K562 (cell line): ENCODE results near the gene ZBTB14. TPM values are rescaled to one million over a fixed set of nuclear protein-coding genes. Genes with fewer than 3 reads are reported as not detected.
A peak's percentile ranks its signal among the peaks of the same experiment; 100 is the strongest.

Source experiments
- ARID4B ChIP-seq: sonication (generic); formaldehyde crosslinking; IDR thresholded peaks from 2 replicates; pipeline ENCODE4 v1.8.0; 2022; ENCODE audit warnings: mild to moderate bottlenecking, missing genetic modification reagents
- EGR1 ChIP-seq: fragments of 450-650 bp; conservative IDR thresholded peaks from 2 replicates; pipeline ENCODE4 v1.6.1; 2017; ENCODE audit warnings: mild to moderate bottlenecking
- HBP1 ChIP-seq: fragments of 450-650 bp; formaldehyde crosslinking; IDR thresholded peaks from 2 replicates; pipeline ENCODE4 v1.4.0; 2022; ENCODE audit warnings: missing genetic modification characterization
- HOXB6 ChIP-seq: fragments of 250-450 bp; sonication (Bioruptor Pico); IDR thresholded peaks from 2 replicates; pipeline ENCODE4 v1.5.1; 2022; ENCODE audit warnings: mild to moderate bottlenecking, borderline replicate concordance
- KAT2B ChIP-seq: IDR thresholded peaks from one replicate; pipeline ENCODE4 v1.6.1; 2012; ENCODE audit warnings: low read depth, mild to moderate bottlenecking, control low read depth, inconsistent platforms, low read length, moderate library complexity
- KAT7 ChIP-seq: sonication (generic); formaldehyde crosslinking; IDR thresholded peaks from 2 replicates; pipeline ENCODE4 v1.8.0; 2022; ENCODE audit warnings: missing genetic modification reagents, mild to moderate bottlenecking, borderline replicate concordance
- NELFE ChIP-seq: IDR thresholded peaks from 2 replicates; pipeline ENCODE4 v1.6.1; 2011; ENCODE audit warnings: mild to moderate bottlenecking; ENCODE audit not compliant: insufficient read depth, insufficient read length
- NONO ChIP-seq, 2 experiments: fragments of 200-400 bp in 1 of 2; fragments of 450-650 bp in 1 of 2; formaldehyde crosslinking in 1 of 2; IDR thresholded peaks; 2 replicates each; pipeline ENCODE4 v1.6.1; 2017; ENCODE audit warnings: low read depth in 2 of 2, mild to moderate bottlenecking in 2 of 2, moderate library complexity in 2 of 2, low read length in 1 of 2
- NR1H2 ChIP-seq: sonication (generic); formaldehyde crosslinking; IDR thresholded peaks from 2 replicates; pipeline ENCODE4 v1.4.0; 2020; ENCODE audit warnings: mild to moderate bottlenecking, missing genetic modification reagents
- OTX1 ChIP-seq: fragments of 450-650 bp; formaldehyde crosslinking; IDR thresholded peaks from 2 replicates; pipeline ENCODE4 v1.4.0; 2022; ENCODE audit warnings: mild to moderate bottlenecking
- SRSF1 ChIP-seq: fragments of 200-400 bp; formaldehyde crosslinking; IDR thresholded peaks from 2 replicates; pipeline ENCODE4 v1.6.1; 2017; ENCODE audit warnings: mild to moderate bottlenecking, low read depth, low read length, moderate library complexity
- SRSF7 ChIP-seq: fragments of 200-400 bp; formaldehyde crosslinking; optimal IDR thresholded peaks from 2 replicates; pipeline ENCODE3; 2017; ENCODE audit warnings: mild to moderate bottlenecking, low read depth, low read length
- STAT5A ChIP-seq: IDR thresholded peaks from 2 replicates; pipeline ENCODE4 v1.6.1; 2012; ENCODE audit warnings: low read length, inconsistent platforms, borderline replicate concordance
- TSC22D4 ChIP-seq: fragments of 450-650 bp; IDR thresholded peaks from 2 replicates; pipeline ENCODE4 v1.6.1; 2016; ENCODE audit warnings: missing genetic modification characterization, missing biosample characterization, control low read depth
- ZBTB17 ChIP-seq: fragments of 450-650 bp; formaldehyde crosslinking; IDR thresholded peaks from 2 replicates; pipeline ENCODE4 v1.4.0; 2020; ENCODE audit warnings: mild to moderate bottlenecking
- ZNF311 ChIP-seq: fragments of 250-450 bp; sonication (Bioruptor Pico); IDR thresholded peaks from 2 replicates; pipeline ENCODE4 v1.4.0; 2020; ENCODE audit warnings: mild to moderate bottlenecking, moderate library complexity
- ZNF324 ChIP-seq: fragments of 250-450 bp; sonication (Bioruptor Pico); IDR thresholded peaks from 2 replicates; pipeline ENCODE4 v1.4.0; 2020; ENCODE audit warnings: mild to moderate bottlenecking
- ZNF354B ChIP-seq: fragments of 250-450 bp; sonication (Bioruptor Pico); IDR thresholded peaks from 2 replicates; pipeline ENCODE4 v1.4.0; 2020
- ZNF395 ChIP-seq: fragments of 200-800 bp; sonication (Bioruptor generic); IDR thresholded peaks from 2 replicates; pipeline ENCODE4 v1.6.1; 2017; ENCODE audit warnings: missing genetic modification characterization, missing compliant biosample characterization
- ZNF561 ChIP-seq: fragments of 450-650 bp; formaldehyde crosslinking; conservative IDR thresholded peaks from 2 replicates; pipeline ENCODE4 v1.4.0; 2020; ENCODE audit warnings: mild to moderate bottlenecking, moderate library complexity
- ZNF583 ChIP-seq: fragments of 250-450 bp; sonication (Bioruptor Pico); IDR thresholded peaks from 2 replicates; pipeline ENCODE4 v1.4.0; 2020
- ZNF766 ChIP-seq: fragments of 200-800 bp; sonication (Bioruptor generic); conservative IDR thresholded peaks from 2 replicates; pipeline ENCODE4 v1.6.1; 2016; ENCODE audit warnings: missing genetic modification characterization, missing compliant biosample characterization
- polyA plus RNA-seq, 8 experiments: library from polyadenylated mRNA; depleted of rRNA in 4 of 8; stranded (reverse) in 5 of 8; unstranded in 3 of 8; fragments of >200 nt; fragmentation: Nextera tagmentation in 2 of 8; fragmentation: Illumina TruSeq in 1 of 8; extraction: Ambion mirVana in 2 of 8; extraction: Trizol in 1 of 8; gene quantifications; 2 replicates each; pipeline versions ENCODE4 v1.2.1 to v1.2.3, GENCODE V29; 2011 to 2014; ENCODE audit warnings: inconsistent platforms in 1 of 8, missing spikeins in 1 of 8
- total RNA-seq, 7 experiments: library from RNA; depleted of rRNA in 6 of 7; stranded (reverse); fragments of >200 nt in 6 of 7; fragmentation: Illumina TruSeq in 2 of 7; extraction: Trizol in 2 of 7; gene quantifications; 2 replicates each; pipeline versions ENCODE4 v1.2.1 to v1.2.3, GENCODE V29; 2011 to 2021; ENCODE audit warnings: low replicate concordance in 1 of 7

The ZBTB14 gene
- total and polyA plus RNA-seq, 9 of the 15 experiments (the other 6 are each of a cell fraction or from before 2014, with no cell fraction given): 2.8 to 12.6 (median 9.0) TPM

GRCh38 chr18:5295981-5296705 is 617 bp upstream of the ZBTB14 start (continued):
- TF ChIP-seq HBP1 (no peak), KAT2B (no peak), NELFE (no peak), NR1H2 (CRISPR knock-in tag) (0 out of 2 replicates have a peak, but pooled peaks have one; percentile 6), ZNF561 (CRISPR knock-in tag) (0 out of 2 replicates have a peak, but pooled peaks have one; percentile 12), ZNF354B (CRISPR knock-in tag) (no peak), OTX1 (CRISPR knock-in tag) (peak; percentile 88), ZNF324 (no peak), SRSF7 (no peak), SRSF1 (no peak), TSC22D4 (tag) (no peak), HOXB6 (no peak), ZNF311 (CRISPR knock-in tag) (peak; percentile 85), ZNF583 (CRISPR knock-in tag) (peak; percentile 91; the same call in 1 of the 2 replicates), ZNF395 (CRISPR knock-in tag) (peak; percentile 99), NONO (IDR thresholded peaks at IDR 0.05; ENCODE audit: low read depth in 2 of 2, low read length in 1 of 2) (peak; percentile 58 to 76), KAT7 (CRISPR knock-in tag) (peak; percentile 62; the same call in 1 of the 2 replicates), ZBTB17 (0 out of 2 replicates have a peak, but pooled peaks have one; percentile 29), STAT5A (no peak), ZNF766 (CRISPR knock-in tag) (peak; percentile 99), ARID4B (CRISPR knock-in tag) (peak; percentile 69), EGR1 (peak; percentile 83)
